NB4 (cell line): ENCODE measurements around the gene ZNF831.

Experiments
- CTCF ChIP-seq: IDR thresholded peaks from one replicate; pipeline ENCODE4 v1.5.1; 2012; ENCODE audit warnings: low read depth, low read length
- MYC ChIP-seq: IDR thresholded peaks from 2 replicates; pipeline ENCODE4 v1.6.1; 2011; ENCODE audit warnings: low read depth, low read length
- POLR2A ChIP-seq: IDR thresholded peaks from 2 replicates; pipeline ENCODE4 v1.6.1; 2011; ENCODE audit warnings: mild to moderate bottlenecking; ENCODE audit not compliant: insufficient read length; ENCODE audit errors: extremely low read depth

DNA sequence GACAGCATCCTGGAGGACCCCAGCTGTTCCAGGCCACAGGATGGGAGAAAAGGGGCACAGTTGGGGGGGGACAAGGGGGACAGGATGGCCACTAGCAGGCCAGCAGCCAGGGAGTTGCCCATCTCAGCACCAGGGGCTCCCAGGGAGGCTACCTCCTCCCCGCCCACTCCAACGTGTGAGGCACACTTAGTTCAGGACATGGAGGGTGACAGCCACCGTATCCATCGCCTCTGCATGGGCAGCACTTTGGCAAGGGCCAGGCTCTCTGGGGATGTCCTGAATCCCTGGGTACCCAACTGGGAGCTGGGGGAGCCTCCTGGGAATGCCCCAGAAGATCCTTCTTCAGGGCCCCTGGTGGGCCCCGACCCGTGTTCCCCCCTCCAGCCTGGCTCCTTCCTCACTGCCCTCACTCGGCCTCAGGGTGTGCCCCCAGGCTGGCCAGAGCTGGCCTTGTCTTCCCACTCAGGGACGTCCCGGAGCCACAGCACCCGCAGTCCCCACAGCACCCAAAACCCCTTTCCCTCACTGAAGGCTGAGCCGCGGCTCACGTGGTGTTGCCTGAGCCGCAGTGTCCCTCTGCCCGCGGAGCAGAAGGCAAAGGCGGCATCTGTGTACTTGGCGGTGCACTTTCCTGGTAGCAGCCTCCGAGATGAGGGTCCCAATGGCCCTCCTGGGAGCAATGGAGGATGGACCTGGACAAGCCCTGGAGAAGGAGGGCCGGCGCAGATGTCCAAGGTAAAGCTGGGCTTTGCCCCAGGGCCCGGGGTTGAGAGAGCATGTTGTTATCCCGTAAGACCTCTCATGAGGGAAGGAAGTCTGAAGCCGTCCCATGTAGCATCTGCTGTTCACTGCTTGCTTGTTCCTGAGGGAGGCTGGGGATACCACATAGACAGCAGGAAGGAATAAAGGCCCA, 30.7 kb downstream of the ZNF831 start:
- TF ChIP-seq POLR2A = no peak
- TF ChIP-seq MYC = no peak
- TF ChIP-seq CTCF = no peak
